HepG2 (cell line): ENCODE data around the gene FGA. TPM values are rescaled to one million over a fixed set of nuclear protein-coding genes. Genes with fewer than 3 reads are reported as not detected.

Experiments used
- CBFB ChIP-seq: sonication (generic); formaldehyde crosslinking; IDR thresholded peaks from 2 replicates; pipeline ENCODE4 v1.4.0; 2020; ENCODE audit warnings: missing genetic modification reagents
- ETV5 ChIP-seq: IDR thresholded peaks from 2 replicates; pipeline ENCODE4 v1.6.1; 2018; ENCODE audit warnings: missing biosample characterization, missing genetic modification reagents, inconsistent platforms, borderline replicate concordance
- FOXA3 ChIP-seq: IDR thresholded peaks from 2 replicates; pipeline ENCODE4 v1.6.1; 2016; ENCODE audit warnings: missing genetic modification reagents, missing compliant biosample characterization
- HCFC1 ChIP-seq: fragments of 150-350 bp; IDR thresholded peaks from 2 replicates; pipeline ENCODE4 v1.6.1; 2014; ENCODE audit warnings: low read depth, low read length
- HDAC1 ChIP-seq: sonication (generic); formaldehyde crosslinking; IDR thresholded peaks from 2 replicates; pipeline ENCODE4 v1.5.1; 2020; ENCODE audit warnings: mild to moderate bottlenecking, missing genetic modification reagents
- HMG20B ChIP-seq: conservative IDR thresholded peaks from 2 replicates; pipeline ENCODE4 v1.6.1; 2016; ENCODE audit warnings: missing genetic modification reagents, missing compliant biosample characterization
- HNRNPK ChIP-seq: fragments of 200-400 bp; formaldehyde crosslinking; IDR thresholded peaks from 2 replicates; pipeline ENCODE4 v1.6.1; 2018; ENCODE audit warnings: low read length, low read depth, moderate library complexity, mild to moderate bottlenecking; ENCODE audit not compliant: poor library complexity, severe bottlenecking
- HNRNPL ChIP-seq: fragments of 200-400 bp; formaldehyde crosslinking; IDR thresholded peaks from 2 replicates; pipeline ENCODE4 v1.6.1; 2017; ENCODE audit warnings: mild to moderate bottlenecking, low read depth, low read length
- KDM6A ChIP-seq: IDR thresholded peaks from 2 replicates; pipeline ENCODE4 v1.6.1; 2016; ENCODE audit warnings: low read depth
- MEF2D ChIP-seq: sonication (generic); formaldehyde crosslinking; IDR thresholded peaks from 2 replicates; pipeline ENCODE4 v1.5.1; 2020; ENCODE audit warnings: mild to moderate bottlenecking, missing genetic modification reagents
- NCOR1 ChIP-seq: fragments of 200-600 bp; sonication (generic); IDR thresholded peaks from 2 replicates; pipeline ENCODE4 v1.7.0; 2017; ENCODE audit warnings: antibody characterized with exemption, low read length, borderline replicate concordance
- PATZ1 ChIP-seq: sonication (generic); formaldehyde crosslinking; IDR thresholded peaks from 2 replicates; pipeline ENCODE4 v1.4.0; 2020; ENCODE audit warnings: missing genetic modification reagents
- PAX8 ChIP-seq: sonication (generic); formaldehyde crosslinking; IDR thresholded peaks from 2 replicates; pipeline ENCODE4 v1.8.0; 2022; ENCODE audit warnings: mild to moderate bottlenecking, missing genetic modification reagents, borderline replicate concordance
- SAP130 ChIP-seq: IDR thresholded peaks from 2 replicates; pipeline ENCODE4 v1.6.1; 2016; ENCODE audit warnings: low read depth
- TEAD3 ChIP-seq: optimal IDR thresholded peaks from 2 replicates; pipeline ENCODE3; 2016; ENCODE audit warnings: borderline replicate concordance
- ZBTB20 ChIP-seq: sonication (generic); formaldehyde crosslinking; IDR thresholded peaks from 2 replicates; pipeline ENCODE4 v1.8.1; 2023; ENCODE audit warnings: missing genetic modification reagents, low read depth, mild to moderate bottlenecking, borderline replicate concordance
- ZFP1 ChIP-seq: IDR thresholded peaks from 2 replicates; pipeline ENCODE4 v1.6.1; 2016
- ZNF503 ChIP-seq: sonication (generic); formaldehyde crosslinking; IDR thresholded peaks from 2 replicates; pipeline ENCODE4 v1.4.0; 2020; ENCODE audit warnings: missing genetic modification reagents
- polyA plus RNA-seq, 8 experiments: library from polyadenylated mRNA; depleted of rRNA in 3 of 8; stranded (reverse) in 7 of 8; unstranded in 1 of 8; fragments of >200 nt; fragmentation: Illumina TruSeq in 4 of 8; extraction: Trizol in 4 of 8; gene quantifications; 2 replicates each; pipeline versions ENCODE4 v1.2.1 to v1.2.3, GENCODE V29; 2011 to 2016; ENCODE audit warnings: low read depth in 4 of 8, missing spikeins in 1 of 8, mixed read lengths in 1 of 8; ENCODE audit not compliant: insufficient read depth in 1 of 8
- total RNA-seq, 5 experiments: library from RNA; depleted of rRNA; stranded (reverse); fragments of >200 nt; fragmentation: Illumina TruSeq; extraction: Trizol; gene quantifications; 2 replicates each; pipeline ENCODE4 v1.2.3, GENCODE V29; 2016; ENCODE audit warnings: low read depth in 1 of 5
- TF ChIP-seq, protein P1 (sequence below): IDR thresholded peaks from 2 replicates; pipeline ENCODE4 v1.6.1; 2016; ENCODE audit warnings: low read depth, borderline replicate concordance
- TF ChIP-seq, protein P2 (sequence below): sonication (generic); formaldehyde crosslinking; conservative IDR thresholded peaks from 2 replicates; pipeline ENCODE4 v1.4.0; 2020; ENCODE audit warnings: missing genetic modification reagents
- TF ChIP-seq, protein P3 (sequence below): IDR thresholded peaks from 2 replicates; pipeline ENCODE4 v1.6.1; 2018; ENCODE audit warnings: missing genetic modification reagents, mild to moderate bottlenecking, missing compliant biosample characterization
- TF ChIP-seq, protein P4 (sequence below): sonication (generic); formaldehyde crosslinking; IDR thresholded peaks from 2 replicates; pipeline ENCODE4 v1.4.0; 2020; ENCODE audit warnings: mild to moderate bottlenecking, low read depth, missing genetic modification reagents

Gene FGA
- total and polyA plus RNA-seq, 2 of the 13 experiments (the other 11 are each of a cell fraction or from before 2014, with no cell fraction given), result 640 to 1,523 TPM

DNA sequence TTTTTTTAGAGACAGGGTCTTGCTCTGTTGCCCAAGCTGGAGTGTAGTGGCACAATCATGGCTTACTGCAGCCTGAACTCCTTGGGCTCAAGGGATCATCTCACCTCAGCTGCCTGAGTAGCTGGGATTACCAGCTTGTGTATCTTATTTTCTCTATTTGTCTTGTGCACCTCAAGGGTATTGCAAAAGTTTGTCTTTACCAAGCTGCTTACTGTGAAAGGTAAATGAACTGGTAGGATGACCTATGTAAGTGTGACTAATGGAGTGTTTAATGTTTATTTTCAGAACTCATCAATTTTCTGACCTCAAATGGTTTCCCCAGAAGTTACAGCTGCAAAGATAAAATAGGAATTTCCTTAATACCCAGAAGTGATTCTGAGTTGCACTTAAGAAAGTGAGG lies 5.3 kb upstream of the FGA start (continued):
- TF ChIP-seq SAP130 (CRISPR knock-in tag), result peak; percentile 87
- TF ChIP-seq, protein P1, sequence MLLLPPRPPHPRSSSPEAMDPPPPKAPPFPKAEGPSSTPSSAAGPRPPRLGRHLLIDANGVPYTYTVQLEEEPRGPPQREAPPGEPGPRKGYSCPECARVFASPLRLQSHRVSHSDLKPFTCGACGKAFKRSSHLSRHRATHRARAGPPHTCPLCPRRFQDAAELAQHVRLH (CRISPR knock-in tag), result no peak
- TF ChIP-seq HNRNPL, result no peak
- TF ChIP-seq MEF2D (CRISPR knock-in tag), result peak; percentile 83; the same call in 1 of the 2 replicates
- TF ChIP-seq, protein P2, sequence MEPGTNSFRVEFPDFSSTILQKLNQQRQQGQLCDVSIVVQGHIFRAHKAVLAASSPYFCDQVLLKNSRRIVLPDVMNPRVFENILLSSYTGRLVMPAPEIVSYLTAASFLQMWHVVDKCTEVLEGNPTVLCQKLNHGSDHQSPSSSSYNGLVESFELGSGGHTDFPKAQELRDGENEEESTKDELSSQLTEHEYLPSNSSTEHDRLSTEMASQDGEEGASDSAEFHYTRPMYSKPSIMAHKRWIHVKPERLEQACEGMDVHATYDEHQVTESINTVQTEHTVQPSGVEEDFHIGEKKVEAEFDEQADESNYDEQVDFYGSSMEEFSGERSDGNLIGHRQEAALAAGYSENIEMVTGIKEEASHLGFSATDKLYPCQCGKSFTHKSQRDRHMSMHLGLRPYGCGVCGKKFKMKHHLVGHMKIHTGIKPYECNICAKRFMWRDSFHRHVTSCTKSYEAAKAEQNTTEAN (CRISPR knock-in tag), result peak; percentile 93
- no peak for TF ChIP-seq HCFC1
- TF ChIP-seq FOXA3 (CRISPR knock-in tag), result peak; percentile 97
- peak; percentile 83 for TF ChIP-seq HMG20B (CRISPR knock-in tag)
- TF ChIP-seq ZBTB20 (CRISPR knock-in tag), result peak; percentile 88; the same call in 1 of the 2 replicates
- TF ChIP-seq ETV5 (CRISPR knock-in tag), result peak; percentile 35; the same call in 1 of the 2 replicates
- TF ChIP-seq HDAC1 (CRISPR knock-in tag), result peak; percentile 86
- peak; percentile 76 for TF ChIP-seq ZNF503 (CRISPR knock-in tag)
- no peak for TF ChIP-seq PAX8 (CRISPR knock-in tag)
- TF ChIP-seq, protein P3, sequence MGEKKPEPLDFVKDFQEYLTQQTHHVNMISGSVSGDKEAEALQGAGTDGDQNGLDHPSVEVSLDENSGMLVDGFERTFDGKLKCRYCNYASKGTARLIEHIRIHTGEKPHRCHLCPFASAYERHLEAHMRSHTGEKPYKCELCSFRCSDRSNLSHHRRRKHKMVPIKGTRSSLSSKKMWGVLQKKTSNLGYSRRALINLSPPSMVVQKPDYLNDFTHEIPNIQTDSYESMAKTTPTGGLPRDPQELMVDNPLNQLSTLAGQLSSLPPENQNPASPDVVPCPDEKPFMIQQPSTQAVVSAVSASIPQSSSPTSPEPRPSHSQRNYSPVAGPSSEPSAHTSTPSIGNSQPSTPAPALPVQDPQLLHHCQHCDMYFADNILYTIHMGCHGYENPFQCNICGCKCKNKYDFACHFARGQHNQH (CRISPR knock-in tag), result peak; percentile 58; the same call in 1 of the 2 replicates
- TF ChIP-seq, protein P4, sequence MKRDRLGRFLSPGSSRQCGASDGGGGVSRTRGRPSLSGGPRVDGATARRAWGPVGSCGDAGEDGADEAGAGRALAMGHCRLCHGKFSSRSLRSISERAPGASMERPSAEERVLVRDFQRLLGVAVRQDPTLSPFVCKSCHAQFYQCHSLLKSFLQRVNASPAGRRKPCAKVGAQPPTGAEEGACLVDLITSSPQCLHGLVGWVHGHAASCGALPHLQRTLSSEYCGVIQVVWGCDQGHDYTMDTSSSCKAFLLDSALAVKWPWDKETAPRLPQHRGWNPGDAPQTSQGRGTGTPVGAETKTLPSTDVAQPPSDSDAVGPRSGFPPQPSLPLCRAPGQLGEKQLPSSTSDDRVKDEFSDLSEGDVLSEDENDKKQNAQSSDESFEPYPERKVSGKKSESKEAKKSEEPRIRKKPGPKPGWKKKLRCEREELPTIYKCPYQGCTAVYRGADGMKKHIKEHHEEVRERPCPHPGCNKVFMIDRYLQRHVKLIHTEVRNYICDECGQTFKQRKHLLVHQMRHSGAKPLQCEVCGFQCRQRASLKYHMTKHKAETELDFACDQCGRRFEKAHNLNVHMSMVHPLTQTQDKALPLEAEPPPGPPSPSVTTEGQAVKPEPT, result no peak
- peak; percentile 59; the same call in 1 of the 2 replicates for TF ChIP-seq KDM6A (CRISPR knock-in tag)
- 0 out of 2 replicates have a peak, but pooled peaks have one; percentile 60 for TF ChIP-seq ZFP1 (CRISPR knock-in tag)
- no peak for TF ChIP-seq HNRNPK
- peak; percentile 53; the same call in 1 of the 2 replicates for TF ChIP-seq NCOR1
- TF ChIP-seq TEAD3 (CRISPR knock-in tag), result peak; percentile 58
- 0 out of 2 replicates have a peak, but pooled peaks have one; percentile 36 for TF ChIP-seq CBFB (CRISPR knock-in tag)
- TF ChIP-seq PATZ1 (CRISPR knock-in tag), result peak; percentile 51
